Epithelial cell of esophagus (primary cell): ENCODE data around the gene SKI.
A peak's percentile ranks its signal among the peaks of the same experiment; 100 is the strongest.
"Not testable (repeated sequence)": the region's sequence is repeated elsewhere in the genome, so short reads cannot be mapped to it uniquely, and the experiment has no call there.

Source experiments
- DNase-seq: peaks from one replicate; pipeline ENCODE4 v3.0.0; 2010; ENCODE audit warnings: low read depth
- H3K4me3 ChIP-seq: 2 replicates; pipeline ENCODE4 v1.5.1; 2011; ENCODE audit warnings: mild to moderate bottlenecking, low read length, control low read depth
- CTCF ChIP-seq: IDR thresholded peaks from 2 replicates; pipeline ENCODE4 v1.5.1; 2011; ENCODE audit warnings: low read depth, mild to moderate bottlenecking, low read length, control low read depth, inconsistent platforms; ENCODE audit not compliant: insufficient read depth; ENCODE audit errors: missing control alignments

Gene SKI

DNA sequence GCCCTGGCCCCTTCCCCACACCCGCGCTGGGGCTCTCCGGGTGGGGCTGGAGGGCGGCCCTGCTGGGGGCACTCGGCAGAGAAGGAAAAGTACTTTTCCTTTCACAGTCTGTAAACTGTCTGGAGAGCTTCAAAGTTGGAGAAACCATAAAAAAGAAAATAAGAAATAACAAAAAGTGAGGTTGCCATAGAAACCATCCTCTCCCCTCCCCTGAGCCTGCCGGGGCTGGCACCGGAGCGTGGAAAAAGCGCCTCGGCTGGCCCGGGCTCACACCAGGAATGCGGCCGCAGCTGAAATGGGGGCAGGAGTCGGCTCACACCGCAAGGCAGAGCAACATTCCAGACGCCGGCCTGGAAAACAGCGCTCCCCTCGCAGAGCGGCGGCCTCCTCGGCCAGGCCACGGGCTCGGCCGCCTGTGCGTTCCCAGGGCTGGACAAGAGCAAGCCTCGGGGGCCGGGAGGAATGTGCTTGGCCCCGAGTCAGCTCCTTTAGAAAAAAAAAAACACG lies 94.0 kb downstream of the SKI start:
- peak; percentile 51 for DNase-seq
- TF ChIP-seq CTCF, result no peak
- H3K4me3 ChIP-seq, result no peak overlapping the region

- H3K4me3 ChIP-seq, result no peak overlapping the region
- no peak for DNase-seq
- no peak for TF ChIP-seq CTCF
Observed at GRCh38 chr1:2322581-2323211, 94.6 kb downstream of the SKI start.

GRCh38 chr1:2323451-2323974 lies 95.4 kb downstream of the SKI start:
- TF ChIP-seq CTCF, result no peak
- DNase-seq, result no peak
- no peak overlapping the region for H3K4me3 ChIP-seq

DNA sequence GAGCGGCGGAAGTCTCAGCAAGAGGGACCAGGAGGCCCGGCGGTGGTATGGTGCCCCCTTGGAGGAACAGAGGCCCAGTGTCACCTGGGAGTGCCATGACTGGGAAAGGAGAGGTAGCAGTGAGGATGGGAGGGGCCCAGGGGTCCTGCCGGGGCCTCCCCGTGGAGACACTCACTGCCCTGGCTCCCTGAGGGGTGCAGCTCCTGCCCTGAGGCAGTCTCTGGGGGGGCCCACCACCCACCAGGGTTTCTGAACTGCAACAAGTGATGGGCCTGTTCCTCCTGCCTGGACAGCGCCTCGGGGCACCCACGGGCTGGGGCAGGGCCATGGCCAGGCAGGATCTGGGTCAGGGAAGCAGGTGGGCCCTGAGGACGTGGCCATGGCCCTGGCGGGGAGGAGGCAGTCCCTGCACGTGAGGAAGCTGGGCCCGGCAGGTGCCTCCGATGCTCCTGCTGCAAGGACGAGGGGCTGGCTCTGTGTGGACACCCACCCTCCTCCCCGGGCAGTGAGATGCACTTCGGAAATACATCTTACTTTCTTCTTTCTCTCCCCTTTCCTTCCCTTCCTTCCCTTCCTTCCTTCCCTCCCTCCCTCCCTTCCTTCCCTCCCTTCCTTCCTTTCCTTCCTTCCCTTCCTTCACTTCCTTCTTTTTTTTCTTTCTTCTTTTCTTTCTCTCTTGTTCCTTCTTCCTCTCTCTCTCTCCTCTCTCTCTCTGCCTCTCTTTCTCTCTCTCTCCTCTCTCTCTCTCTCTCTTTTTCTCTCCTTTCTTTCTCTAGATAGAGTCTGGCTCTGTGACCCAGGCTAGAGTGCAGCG lies 96.6 kb downstream of the SKI start:
- no peak for TF ChIP-seq CTCF
- no peak overlapping the region for H3K4me3 ChIP-seq
- no peak for DNase-seq

- H3K4me3 ChIP-seq, result no peak overlapping the region
- no peak for DNase-seq
- TF ChIP-seq CTCF, result no peak
Observed at GRCh38 chr1:2326524-2326923, 98.4 kb downstream of the SKI start.

- DNase-seq, result not testable (repeated sequence)
Observed at GRCh38 chr1:2327162-2327561, 99.0 kb downstream of the SKI start.

DNA sequence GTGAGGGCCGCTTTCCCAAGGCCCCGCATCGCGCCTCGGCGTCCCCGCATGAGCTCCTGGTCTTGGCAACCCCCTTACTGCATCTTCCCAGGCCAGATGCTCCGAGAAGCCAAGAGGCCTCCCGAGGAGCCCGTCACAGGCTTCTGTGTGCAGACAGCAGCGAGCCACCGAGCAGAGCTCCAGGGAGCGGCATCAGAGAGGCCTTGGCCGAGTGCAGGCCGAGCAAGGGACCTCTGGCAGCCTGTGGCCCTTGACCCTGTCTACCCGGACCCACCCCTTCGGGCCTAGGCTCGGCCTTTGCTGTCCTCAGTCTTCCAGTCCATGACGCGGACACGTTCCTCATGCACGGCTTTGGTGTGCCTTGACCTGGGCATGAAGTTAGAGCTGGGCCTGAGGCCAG lies 99.7 kb downstream of the SKI start:
- H3K4me3 ChIP-seq, result no peak overlapping the region
- DNase-seq, result no peak
- TF ChIP-seq CTCF, result no peak

More at GRCh38 chr1:2327162-2327561, 99.0 kb downstream of the SKI start:
- H3K4me3 ChIP-seq, result not testable (repeated sequence)
